HepG2 (cell line): ENCODE results near the gene ATP8B2. TPM values are rescaled to one million over a fixed set of nuclear protein-coding genes. Genes with fewer than 3 reads are reported as not detected.

Experiments
- CEBPB ChIP-seq: IDR thresholded peaks from 2 replicates; pipeline ENCODE4 v1.6.1; 2011; ENCODE audit warnings: low read depth, low read length, improper control_type of control experiment, borderline replicate concordance
- EP300 ChIP-seq, 3 experiments: sonication (generic) in 1 of 3; formaldehyde crosslinking in 1 of 3; IDR thresholded peaks; 2 replicates each; pipeline versions ENCODE4 v1.5.1 to v1.6.1; 2011 to 2020; ENCODE audit warnings: low read depth in 2 of 3, low read length in 2 of 3, borderline replicate concordance in 1 of 3, improper control_type of control experiment in 1 of 3, mild to moderate bottlenecking in 1 of 3, missing genetic modification reagents in 1 of 3, moderate library complexity in 1 of 3
- GABPA ChIP-seq, 2 experiments: IDR thresholded peaks; 2 replicates each; pipeline ENCODE4 v1.6.1; 2011 to 2016; ENCODE audit warnings: low read depth in 2 of 2, low read length in 1 of 2, missing biosample characterization in 1 of 2, missing genetic modification characterization in 1 of 2
- HMG20B ChIP-seq: conservative IDR thresholded peaks from 2 replicates; pipeline ENCODE4 v1.6.1; 2016; ENCODE audit warnings: missing genetic modification reagents, missing compliant biosample characterization
- KAT8 ChIP-seq: IDR thresholded peaks from 2 replicates; pipeline ENCODE4 v1.6.1; 2016; ENCODE audit warnings: missing genetic modification reagents, missing compliant biosample characterization
- MTA1 ChIP-seq: sonication (generic); formaldehyde crosslinking; IDR thresholded peaks from 2 replicates; pipeline ENCODE4 v1.4.0; 2020; ENCODE audit warnings: missing genetic modification reagents, mild to moderate bottlenecking, borderline replicate concordance
- NPAS2 ChIP-seq: sonication (generic); formaldehyde crosslinking; IDR thresholded peaks from 2 replicates; pipeline ENCODE4 v1.8.0; 2022; ENCODE audit warnings: mild to moderate bottlenecking, missing genetic modification reagents, borderline replicate concordance
- PRMT3 ChIP-seq: sonication (generic); formaldehyde crosslinking; IDR thresholded peaks from 2 replicates; pipeline ENCODE4 v1.8.1; 2022; ENCODE audit warnings: low read depth, mild to moderate bottlenecking, moderate library complexity, missing genetic modification reagents, borderline replicate concordance
- PRPF4 ChIP-seq: fragments of 200-400 bp; formaldehyde crosslinking; IDR thresholded peaks from 2 replicates; pipeline ENCODE4 v1.6.1; 2016; ENCODE audit warnings: low read length, low read depth; ENCODE audit not compliant: poor library complexity, severe bottlenecking
- ZMYM3 ChIP-seq: sonication (generic); formaldehyde crosslinking; IDR thresholded peaks from 2 replicates; pipeline ENCODE4 v1.5.1; 2020; ENCODE audit warnings: mild to moderate bottlenecking, missing genetic modification reagents
- ZNF136 ChIP-seq: sonication (generic); formaldehyde crosslinking; IDR thresholded peaks from 2 replicates; pipeline ENCODE4 v1.8.1; 2022; ENCODE audit warnings: low read depth, mild to moderate bottlenecking, moderate library complexity, missing genetic modification reagents
- ZNF142 ChIP-seq: sonication (generic); formaldehyde crosslinking; IDR thresholded peaks from 2 replicates; pipeline ENCODE4 v1.4.0; 2020; ENCODE audit warnings: missing genetic modification reagents
- ZNF557 ChIP-seq: sonication (generic); formaldehyde crosslinking; IDR thresholded peaks from 2 replicates; pipeline ENCODE4 v1.4.0; 2020; ENCODE audit warnings: missing genetic modification reagents
- ZNF816 ChIP-seq: sonication (generic); formaldehyde crosslinking; IDR thresholded peaks from 2 replicates; pipeline ENCODE4 v1.8.0; 2022; ENCODE audit warnings: missing genetic modification reagents, mild to moderate bottlenecking, borderline replicate concordance
- ZNF883 ChIP-seq: sonication (generic); formaldehyde crosslinking; IDR thresholded peaks from 2 replicates; pipeline ENCODE4 v1.5.1; 2020; ENCODE audit warnings: mild to moderate bottlenecking, missing genetic modification reagents; ENCODE audit errors: not compliant biosample characterization
- polyA plus RNA-seq, 8 experiments: library from polyadenylated mRNA; depleted of rRNA in 3 of 8; stranded (reverse) in 7 of 8; unstranded in 1 of 8; fragments of >200 nt; fragmentation: Illumina TruSeq in 4 of 8; extraction: Trizol in 4 of 8; gene quantifications; 2 replicates each; pipeline versions ENCODE4 v1.2.1 to v1.2.3, GENCODE V29; 2011 to 2016; ENCODE audit warnings: low read depth in 4 of 8, missing spikeins in 1 of 8, mixed read lengths in 1 of 8; ENCODE audit not compliant: insufficient read depth in 1 of 8
- total RNA-seq, 5 experiments: library from RNA; depleted of rRNA; stranded (reverse); fragments of >200 nt; fragmentation: Illumina TruSeq; extraction: Trizol; gene quantifications; 2 replicates each; pipeline ENCODE4 v1.2.3, GENCODE V29; 2016; ENCODE audit warnings: low read depth in 1 of 5
- TF ChIP-seq, protein P1 (sequence below): conservative IDR thresholded peaks from 2 replicates; pipeline ENCODE4 v1.6.1; 2018; ENCODE audit warnings: missing genetic modification reagents
- TF ChIP-seq, protein P2 (sequence below): sonication (generic); formaldehyde crosslinking; IDR thresholded peaks from 2 replicates; pipeline ENCODE4 v1.4.0; 2020; ENCODE audit warnings: mild to moderate bottlenecking, missing genetic modification reagents
- TF ChIP-seq, protein P3 (sequence below), 2 experiments: fragments of 450-650 bp in 1 of 2; sonication (generic) in 1 of 2; formaldehyde crosslinking; IDR thresholded peaks; 2 replicates each; pipeline versions ENCODE4 v1.5.0 to v1.8.0; 2020 to 2022; ENCODE audit warnings: mild to moderate bottlenecking in 1 of 2, missing genetic modification reagents in 1 of 2

Gene ATP8B2
- total and polyA plus RNA-seq, 2 of the 13 experiments (the other 11 are each of a cell fraction or from before 2014, with no cell fraction given): 20.4 to 39.3 TPM

GRCh38 chr1:154334079-154335024 is 9.0 kb downstream of the ATP8B2 start (continued):
- peak in 1 of 2 experiments; percentile 77; a peak in 2 of 4 replicates for TF ChIP-seq EP300 (IDR thresholded peaks at IDR 0.05; ENCODE audit: low read depth in 2 of 2, low read length in 2 of 2)
- peak; percentile 5; the same call in 1 of the 2 replicates for TF ChIP-seq EP300 (CRISPR knock-in tag; IDR thresholded peaks at IDR 0.05; ENCODE audit: borderline replicate concordance)
- TF ChIP-seq HMG20B (CRISPR knock-in tag): peak; percentile 65; the same call in 1 of the 2 replicates
- TF ChIP-seq NPAS2 (CRISPR knock-in tag): no peak
- no peak for TF ChIP-seq PRMT3 (CRISPR knock-in tag)
- TF ChIP-seq, protein P1, sequence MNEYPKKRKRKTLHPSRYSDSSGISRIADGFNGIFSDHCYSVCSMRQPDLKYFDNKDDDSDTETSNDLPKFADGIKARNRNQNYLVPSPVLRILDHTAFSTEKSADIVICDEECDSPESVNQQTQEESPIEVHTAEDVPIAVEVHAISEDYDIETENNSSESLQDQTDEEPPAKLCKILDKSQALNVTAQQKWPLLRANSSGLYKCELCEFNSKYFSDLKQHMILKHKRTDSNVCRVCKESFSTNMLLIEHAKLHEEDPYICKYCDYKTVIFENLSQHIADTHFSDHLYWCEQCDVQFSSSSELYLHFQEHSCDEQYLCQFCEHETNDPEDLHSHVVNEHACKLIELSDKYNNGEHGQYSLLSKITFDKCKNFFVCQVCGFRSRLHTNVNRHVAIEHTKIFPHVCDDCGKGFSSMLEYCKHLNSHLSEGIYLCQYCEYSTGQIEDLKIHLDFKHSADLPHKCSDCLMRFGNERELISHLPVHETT (CRISPR knock-in tag): no peak
- TF ChIP-seq MTA1 (CRISPR knock-in tag): no peak
- TF ChIP-seq, protein P2, sequence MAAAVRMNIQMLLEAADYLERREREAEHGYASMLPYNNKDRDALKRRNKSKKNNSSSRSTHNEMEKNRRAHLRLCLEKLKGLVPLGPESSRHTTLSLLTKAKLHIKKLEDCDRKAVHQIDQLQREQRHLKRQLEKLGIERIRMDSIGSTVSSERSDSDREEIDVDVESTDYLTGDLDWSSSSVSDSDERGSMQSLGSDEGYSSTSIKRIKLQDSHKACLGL (CRISPR knock-in tag): no peak
- TF ChIP-seq KAT8 (CRISPR knock-in tag): peak; percentile 34; the same call in 1 of the 2 replicates
- TF ChIP-seq, protein P3, sequence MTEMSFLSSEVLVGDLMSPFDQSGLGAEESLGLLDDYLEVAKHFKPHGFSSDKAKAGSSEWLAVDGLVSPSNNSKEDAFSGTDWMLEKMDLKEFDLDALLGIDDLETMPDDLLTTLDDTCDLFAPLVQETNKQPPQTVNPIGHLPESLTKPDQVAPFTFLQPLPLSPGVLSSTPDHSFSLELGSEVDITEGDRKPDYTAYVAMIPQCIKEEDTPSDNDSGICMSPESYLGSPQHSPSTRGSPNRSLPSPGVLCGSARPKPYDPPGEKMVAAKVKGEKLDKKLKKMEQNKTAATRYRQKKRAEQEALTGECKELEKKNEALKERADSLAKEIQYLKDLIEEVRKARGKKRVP (CRISPR knock-in tag; IDR thresholded peaks at IDR 0.05): peak in 1 of 2 experiments; percentile 94; a peak in 2 of 4 replicates
- peak; percentile 10; the same call in 1 of the 2 replicates for TF ChIP-seq CEBPB
- TF ChIP-seq PRPF4: no peak
- TF ChIP-seq ZNF557 (CRISPR knock-in tag): no peak
- TF ChIP-seq ZNF816 (CRISPR knock-in tag): no peak
- TF ChIP-seq ZNF883 (CRISPR knock-in tag): no peak
- TF ChIP-seq ZMYM3 (CRISPR knock-in tag): 0 out of 2 replicates have a peak, but pooled peaks have one; percentile 28
- no peak; the same call in 1 of the 2 replicates for TF ChIP-seq ZNF142 (CRISPR knock-in tag)
- no peak for TF ChIP-seq ZNF136 (CRISPR knock-in tag)
- no peak for TF ChIP-seq GABPA (IDR thresholded peaks at IDR 0.05; ENCODE audit: low read depth, low read length)
- TF ChIP-seq GABPA (CRISPR knock-in tag; IDR thresholded peaks at IDR 0.05; ENCODE audit: low read depth): no peak
